ENCODE results near the gene FRYL.
"Not testable (repeated sequence)": the region's sequence is repeated elsewhere in the genome, so short reads cannot be mapped to it uniquely, and the experiment has no call there.

The FRYL gene

GRCh38 chr4:48786549-48786948, 6.5 kb upstream of the FRYL start:
- no peak for DNase-seq (ENCODE audit: low read depth in 1 of 2, low spot score in 1 of 2)

DNA sequence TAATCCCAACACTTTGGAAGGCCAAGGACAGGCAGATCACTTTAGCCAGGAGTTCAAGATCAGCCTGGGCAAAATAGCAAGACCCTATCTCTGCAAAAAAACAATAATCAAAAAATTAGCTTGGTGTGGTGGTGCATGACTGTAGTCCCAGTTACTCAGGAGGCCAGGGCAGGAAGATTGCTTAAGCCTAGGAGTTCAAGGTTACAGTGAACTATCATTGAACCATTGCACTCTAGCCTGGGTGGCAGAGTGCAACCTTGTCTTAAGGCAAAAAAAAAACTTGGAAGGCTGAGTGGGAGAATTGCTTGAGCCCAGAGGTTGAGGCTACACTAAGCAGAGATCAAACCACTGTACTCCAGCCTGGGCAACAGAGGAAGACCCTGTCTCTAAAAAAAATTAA, 5.2 kb upstream of the FRYL start:
- no peak for DNase-seq (ENCODE audit: low read depth in 1 of 2, low spot score in 1 of 2)

- DNase-seq (ENCODE audit: low read depth in 1 of 2, low spot score in 1 of 2), result no peak
These were observed 1.9 kb upstream of the FRYL start for GRCh38 chr4:48781968-48782367.

- DNase-seq (ENCODE audit: low read depth in 1 of 2, low spot score in 1 of 2), result peak in 1 of 2 donors; percentile 25
These were observed 761 bp upstream of the FRYL start for GRCh38 chr4:48780865-48781214.

DNA sequence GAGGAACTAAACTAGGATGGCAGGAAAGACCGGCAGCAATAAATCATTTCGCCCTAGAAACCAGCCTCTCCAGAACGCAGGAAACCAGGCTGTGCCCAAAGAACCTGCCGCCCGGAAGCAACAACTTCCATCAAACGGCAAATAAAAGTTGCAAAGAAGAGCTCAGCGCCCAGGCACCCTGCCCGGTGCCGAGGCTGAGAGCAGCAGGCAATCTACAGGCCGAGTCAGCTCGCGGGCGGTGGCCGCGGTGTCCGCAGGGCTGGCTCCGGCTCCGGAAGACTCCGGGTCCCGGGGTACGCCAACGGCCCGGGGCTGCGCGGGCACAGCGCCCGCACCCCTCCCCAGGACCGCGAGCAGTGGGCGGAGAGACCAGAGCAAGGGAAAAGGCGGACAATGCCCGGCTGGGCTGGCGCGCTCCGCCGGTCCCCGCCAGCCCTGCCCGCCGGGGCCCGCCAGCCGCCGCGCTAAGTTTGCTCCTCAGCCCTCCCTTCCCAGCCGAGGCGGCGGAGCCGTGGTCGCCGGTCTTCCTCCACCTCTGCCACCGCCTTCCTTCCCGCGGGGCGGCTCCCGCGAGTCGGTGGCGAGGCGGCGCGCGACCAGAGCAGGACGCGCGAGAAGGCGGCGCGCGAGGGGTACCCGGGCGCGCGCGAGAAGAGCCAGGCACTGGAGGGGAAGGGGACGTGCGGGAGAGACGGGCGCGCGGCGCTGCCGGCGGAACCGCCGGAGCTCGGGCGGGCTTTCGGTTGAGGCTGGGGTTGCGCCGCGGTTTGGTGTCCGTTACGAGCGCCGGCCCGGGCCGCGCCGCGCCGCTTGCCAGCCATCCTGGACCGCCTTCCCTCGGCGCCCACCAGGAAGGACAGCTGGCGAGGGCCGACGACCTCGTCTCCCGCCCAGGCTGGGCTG, 733 bp downstream of the FRYL start:
- DNase-seq (ENCODE audit: low read depth in 1 of 2, low spot score in 1 of 2), result peak; percentile 25 to 44

- DNase-seq (ENCODE audit: low read depth in 1 of 2, low spot score in 1 of 2), result no peak
These were observed 1.5 kb downstream of the FRYL start for GRCh38 chr4:48778431-48779094.

DNA sequence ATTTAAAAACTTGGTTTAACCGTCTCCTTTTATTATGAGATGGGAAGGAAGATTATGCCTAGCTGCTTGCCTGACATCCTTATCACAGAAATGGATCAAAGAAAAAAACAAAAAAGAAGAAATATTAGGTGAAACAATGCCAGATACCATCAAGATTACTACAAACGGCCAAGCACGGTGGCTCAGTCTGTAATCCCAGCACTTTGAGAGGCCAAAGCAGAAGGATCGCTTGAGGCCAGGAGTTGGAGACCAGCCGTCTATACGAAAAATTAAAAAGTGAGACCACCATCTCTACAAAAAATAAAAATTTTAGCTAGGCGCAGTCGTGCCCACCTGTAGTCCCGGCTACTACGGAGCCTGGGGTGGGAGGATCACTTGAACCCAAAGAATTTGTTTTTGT, 2.3 kb downstream of the FRYL start:
- DNase-seq (ENCODE audit: low read depth in 1 of 2, low spot score in 1 of 2), result no peak

- no peak for DNase-seq (ENCODE audit: low read depth in 1 of 2, low spot score in 1 of 2)
These were observed 5.0 kb downstream of the FRYL start for GRCh38 chr4:48774760-48775710.

DNA sequence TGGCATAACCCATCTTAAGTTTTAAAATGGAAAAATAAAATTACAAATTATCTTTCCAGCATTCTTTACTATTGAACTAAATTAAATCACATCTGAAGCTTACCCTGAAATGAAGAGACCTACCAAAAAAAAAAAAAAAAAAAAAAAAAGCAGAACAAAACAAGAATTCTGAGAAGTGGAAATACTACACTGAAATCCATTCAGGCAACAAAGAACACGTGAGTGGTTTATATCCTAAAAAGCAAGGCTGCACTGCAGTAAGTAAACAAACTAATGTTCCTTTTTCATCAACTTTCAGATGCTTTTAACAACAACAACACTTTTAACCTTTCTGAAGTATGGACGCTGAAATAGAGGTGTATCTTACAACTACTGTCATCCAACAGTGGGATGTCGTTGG, 7.5 kb downstream of the FRYL start:
- no peak for DNase-seq (ENCODE audit: low read depth in 1 of 2, low spot score in 1 of 2)

DNA sequence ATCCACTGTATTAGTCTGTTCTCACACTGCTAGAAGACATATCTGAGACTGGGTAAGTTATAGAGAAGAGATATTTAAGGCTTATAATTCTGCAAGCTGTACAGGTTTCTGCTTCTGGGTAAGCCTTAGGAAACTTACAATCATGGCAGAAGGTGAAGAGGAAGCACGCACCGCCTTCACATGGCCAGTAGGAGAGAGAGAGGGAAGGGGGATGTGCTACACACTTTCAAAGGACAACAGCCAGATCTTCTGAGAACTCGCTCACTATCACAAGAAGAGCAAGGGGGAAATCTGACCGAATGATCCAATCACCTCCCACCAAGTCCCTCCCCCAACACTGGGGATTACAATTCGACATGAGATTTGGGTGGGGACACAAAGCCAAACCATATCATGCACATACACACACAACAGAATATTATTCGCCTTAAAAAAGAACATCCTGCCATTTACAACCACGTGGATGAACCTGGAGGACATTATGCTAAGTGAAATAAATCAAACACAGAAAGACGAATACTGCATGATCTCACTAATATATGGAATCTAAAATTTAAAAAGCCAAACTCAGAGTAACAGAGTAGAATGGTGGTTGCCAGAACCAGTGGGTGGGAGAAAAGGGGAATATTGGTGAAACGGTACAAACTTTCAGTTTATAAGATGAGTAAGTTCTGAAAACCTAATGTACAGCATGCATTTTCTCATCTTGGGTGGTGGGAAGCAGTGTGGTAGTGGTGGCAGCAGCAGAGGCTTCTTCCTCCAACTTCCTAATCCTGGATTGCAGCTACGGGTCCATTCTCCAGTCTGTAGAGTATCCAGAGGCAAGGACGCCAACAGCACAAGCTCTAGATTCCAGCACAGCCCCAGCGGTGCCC, 12.8 kb downstream of the FRYL start:
- DNase-seq (ENCODE audit: low read depth in 1 of 2, low spot score in 1 of 2), result no peak

GRCh38 chr4:48766131-48766792, 13.8 kb downstream of the FRYL start:
- no peak for DNase-seq (ENCODE audit: low read depth in 1 of 2, low spot score in 1 of 2)

DNA sequence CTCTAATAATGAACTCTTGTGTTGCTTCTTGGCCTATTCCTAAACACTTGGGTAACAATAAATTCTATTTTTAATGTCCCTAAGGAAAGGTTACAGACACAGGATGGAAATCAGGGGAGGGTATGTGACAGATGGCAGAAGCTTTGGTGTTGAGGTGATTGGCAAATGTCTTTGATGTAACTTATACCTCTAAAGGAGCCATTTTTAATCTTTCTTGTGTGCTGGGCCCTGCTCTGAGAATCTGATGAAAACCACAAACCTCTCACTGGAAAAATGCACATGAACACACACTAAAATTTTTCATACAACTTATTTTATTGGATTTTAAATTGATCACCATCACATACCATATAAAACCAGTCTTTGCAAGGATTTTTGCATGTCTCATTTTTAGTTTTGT, 17.7 kb downstream of the FRYL start:
- no peak for DNase-seq (ENCODE audit: low read depth in 1 of 2, low spot score in 1 of 2)

DNA sequence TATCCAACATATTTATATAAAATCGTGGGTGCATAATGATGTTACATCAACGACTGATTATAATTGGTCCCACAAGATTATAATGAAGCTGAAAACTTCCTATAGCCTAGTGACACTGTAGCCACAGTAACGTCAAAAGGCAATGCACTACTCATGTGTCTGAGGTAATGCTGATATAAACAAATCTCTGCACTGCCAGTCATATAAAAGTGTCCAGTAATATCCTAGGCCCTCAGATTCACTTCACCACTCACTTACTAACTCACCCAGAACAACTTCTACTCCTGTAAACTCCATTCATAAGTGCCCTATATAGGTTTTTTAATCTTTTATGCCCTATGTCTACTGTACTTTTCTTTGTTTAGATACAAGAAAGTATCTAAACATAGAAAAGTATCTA, 18.8 kb downstream of the FRYL start:
- DNase-seq (ENCODE audit: low read depth in 1 of 2, low spot score in 1 of 2), result no peak

- DNase-seq (ENCODE audit: low read depth in 1 of 2, low spot score in 1 of 2), result not testable (repeated sequence)
These were observed 21.4 kb downstream of the FRYL start for GRCh38 chr4:48758703-48759102.

DNA sequence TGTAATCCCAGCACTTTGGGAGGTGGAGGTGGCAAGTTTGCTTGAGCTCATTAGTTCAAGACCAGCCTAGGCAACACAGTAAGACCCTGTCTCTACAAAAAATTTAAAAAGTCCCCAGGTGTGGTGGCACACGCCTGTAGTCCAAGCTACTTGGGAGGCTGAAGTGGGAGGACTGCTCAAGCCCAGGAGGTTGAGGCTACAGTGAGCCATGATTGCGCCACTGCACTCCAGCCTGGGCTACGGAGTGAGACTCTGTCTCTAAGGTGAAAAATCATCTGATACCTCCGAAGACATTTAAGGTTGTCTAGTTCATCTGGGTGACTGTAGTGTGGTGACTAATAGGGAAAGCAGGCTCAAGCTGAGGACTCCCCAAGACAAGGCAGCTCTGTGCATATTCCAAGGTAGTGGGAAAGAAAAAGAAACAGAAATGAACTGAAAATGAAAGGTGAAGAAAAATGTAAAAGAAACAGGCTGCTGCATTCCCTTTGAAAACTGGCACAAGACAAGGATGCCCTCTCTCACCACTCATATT, 23.3 kb downstream of the FRYL start:
- no peak for DNase-seq (ENCODE audit: low read depth in 1 of 2, low spot score in 1 of 2)

GRCh38 chr4:48755281-48755680, 24.8 kb downstream of the FRYL start:
- DNase-seq (ENCODE audit: low read depth in 1 of 2, low spot score in 1 of 2), result no peak

DNA sequence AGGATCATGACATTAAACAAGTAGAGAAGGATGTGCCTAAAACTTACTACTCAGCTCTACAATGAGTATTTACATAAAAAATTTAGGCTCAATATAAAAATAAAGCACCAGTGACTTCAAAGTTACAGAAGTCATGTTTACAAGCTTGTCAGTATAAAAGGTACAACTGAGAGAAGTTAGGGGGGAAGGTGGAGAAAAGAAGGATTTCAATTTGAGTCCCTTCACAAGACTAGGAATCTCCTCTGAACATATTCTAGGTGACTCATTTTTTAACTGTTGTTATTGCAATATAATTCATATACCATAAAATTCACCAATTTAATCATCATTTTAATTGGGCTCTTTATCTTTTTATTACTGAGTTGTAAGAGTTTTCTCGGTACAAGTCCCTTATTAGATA, 26.9 kb downstream of the FRYL start:
- DNase-seq (ENCODE audit: low read depth in 1 of 2, low spot score in 1 of 2), result no peak

DNA sequence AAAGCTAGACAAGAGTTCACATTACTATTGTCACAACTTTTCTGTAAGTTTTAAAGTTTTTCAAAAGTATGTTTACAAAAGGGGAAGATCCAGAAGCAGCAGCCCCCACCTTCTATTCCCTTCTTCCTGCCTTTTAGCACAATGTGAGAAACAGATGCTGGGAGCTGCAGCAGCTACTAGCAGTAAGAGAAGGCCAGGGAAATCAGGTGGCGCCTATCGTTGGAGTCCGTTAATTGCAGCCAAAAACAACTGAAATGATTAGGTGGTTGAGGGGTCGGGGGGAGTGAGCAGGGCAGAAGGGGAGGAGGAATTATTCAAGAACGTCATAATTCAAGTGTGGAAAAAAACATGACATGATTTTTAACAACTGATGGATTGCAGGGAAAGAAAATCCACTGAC, 27.4 kb downstream of the FRYL start:
- DNase-seq (ENCODE audit: low read depth in 1 of 2, low spot score in 1 of 2), result no peak

DNA sequence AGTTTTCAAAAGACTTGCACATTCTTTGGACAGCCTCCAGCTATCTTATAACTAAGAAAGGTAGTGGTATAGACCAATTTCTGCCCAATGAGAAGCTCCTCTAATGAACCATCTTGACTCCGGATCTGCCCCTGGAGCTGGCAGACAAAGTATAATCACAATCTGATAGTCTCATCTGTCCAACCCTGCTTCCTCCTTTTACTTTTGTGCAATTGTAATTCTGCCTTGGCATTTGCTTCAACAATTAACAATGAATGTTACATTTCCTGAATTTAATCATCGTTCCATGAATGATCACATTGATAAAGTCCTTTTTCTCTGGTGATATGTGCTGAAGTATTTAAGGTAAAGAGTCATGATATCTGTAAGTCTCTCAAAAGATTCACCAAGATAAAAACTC, 27.8 kb downstream of the FRYL start:
- no peak for DNase-seq (ENCODE audit: low read depth in 1 of 2, low spot score in 1 of 2)

Measured in activated CD4-positive, alpha-beta T cell treated with anti-CD3 and anti-CD28 coated beads, Interleukin-2, amount 50 U/mL, for 24 hours (primary cell).